ENCODE measurements around the gene COA8. TPM values are rescaled to one million over a fixed set of nuclear protein-coding genes. Genes with fewer than 3 reads are reported as not detected.

Gene COA8
- total and polyA plus RNA-seq, 9 of the 15 experiments (the other 6 are each of a cell fraction or from before 2014, with no cell fraction given), result 5.0 to 35.3 (median 25.7) TPM

DNA sequence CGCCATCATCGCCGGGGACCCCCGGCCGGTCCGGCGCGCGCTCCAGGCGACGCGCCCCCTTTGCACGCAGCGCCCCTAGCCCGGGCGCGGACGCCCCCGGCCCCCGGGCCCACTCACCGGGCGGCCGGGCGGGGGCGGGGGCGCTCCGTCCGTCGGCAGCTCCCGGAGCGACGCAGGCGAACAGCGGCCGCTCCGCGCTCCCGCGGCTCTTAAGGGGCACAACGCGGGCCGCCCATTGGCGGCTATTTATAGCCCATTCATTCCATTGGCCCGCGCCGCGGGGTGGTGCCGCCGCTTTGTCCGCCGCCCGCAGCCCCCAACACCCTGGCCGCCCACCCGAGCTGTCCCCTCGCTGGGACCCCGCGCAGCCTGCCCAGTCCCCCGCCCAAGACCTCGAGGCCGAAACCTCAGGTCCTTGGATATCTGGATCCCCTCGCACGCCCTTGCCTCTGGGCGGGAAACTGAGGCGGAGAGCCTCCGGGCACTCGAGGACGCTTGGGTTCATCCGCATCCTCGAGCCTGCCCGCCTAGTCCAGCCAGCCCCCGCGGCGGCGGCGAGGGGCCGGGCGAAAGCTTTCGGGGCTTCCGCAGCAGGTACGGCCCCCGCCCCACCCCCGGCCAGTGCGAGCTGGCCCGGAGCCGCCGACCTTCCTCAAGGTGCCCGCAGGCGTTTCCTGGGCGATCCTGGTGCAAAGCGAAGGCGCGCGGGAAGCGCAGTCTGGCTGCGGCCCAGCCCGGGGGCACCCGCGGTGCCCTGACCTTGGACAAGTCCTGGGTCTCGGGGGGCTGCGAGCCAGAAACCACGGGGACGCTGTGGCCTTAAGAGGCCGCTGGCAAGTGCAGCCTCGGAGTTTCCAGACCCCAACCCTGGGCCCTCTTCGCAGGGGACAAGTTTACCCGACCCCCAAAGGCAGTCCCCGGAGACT lies 39.8 kb upstream of the COA8 start, which contains the start of gene CKB (continued):
- TF ChIP-seq, protein P1, sequence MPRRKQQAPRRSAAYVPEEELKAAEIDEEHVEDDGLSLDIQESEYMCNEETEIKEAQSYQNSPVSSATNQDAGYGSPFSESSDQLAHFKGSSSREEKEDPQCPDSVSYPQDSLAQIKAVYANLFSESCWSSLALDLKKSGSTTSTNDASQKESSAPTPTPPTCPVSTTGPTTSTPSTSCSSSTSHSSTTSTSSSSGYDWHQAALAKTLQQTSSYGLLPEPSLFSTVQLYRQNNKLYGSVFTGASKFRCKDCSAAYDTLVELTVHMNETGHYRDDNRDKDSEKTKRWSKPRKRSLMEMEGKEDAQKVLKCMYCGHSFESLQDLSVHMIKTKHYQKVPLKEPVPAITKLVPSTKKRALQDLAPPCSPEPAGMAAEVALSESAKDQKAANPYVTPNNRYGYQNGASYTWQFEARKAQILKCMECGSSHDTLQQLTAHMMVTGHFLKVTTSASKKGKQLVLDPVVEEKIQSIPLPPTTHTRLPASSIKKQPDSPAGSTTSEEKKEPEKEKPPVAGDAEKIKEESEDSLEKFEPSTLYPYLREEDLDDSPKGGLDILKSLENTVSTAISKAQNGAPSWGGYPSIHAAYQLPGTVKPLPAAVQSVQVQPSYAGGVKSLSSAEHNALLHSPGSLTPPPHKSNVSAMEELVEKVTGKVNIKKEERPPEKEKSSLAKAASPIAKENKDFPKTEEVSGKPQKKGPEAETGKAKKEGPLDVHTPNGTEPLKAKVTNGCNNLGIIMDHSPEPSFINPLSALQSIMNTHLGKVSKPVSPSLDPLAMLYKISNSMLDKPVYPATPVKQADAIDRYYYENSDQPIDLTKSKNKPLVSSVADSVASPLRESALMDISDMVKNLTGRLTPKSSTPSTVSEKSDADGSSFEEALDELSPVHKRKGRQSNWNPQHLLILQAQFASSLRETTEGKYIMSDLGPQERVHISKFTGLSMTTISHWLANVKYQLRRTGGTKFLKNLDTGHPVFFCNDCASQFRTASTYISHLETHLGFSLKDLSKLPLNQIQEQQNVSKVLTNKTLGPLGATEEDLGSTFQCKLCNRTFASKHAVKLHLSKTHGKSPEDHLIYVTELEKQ (CRISPR knock-in tag; IDR thresholded peaks at IDR 0.05), result no peak

GRCh38 chr14:103523575-103523954 lies 39.2 kb upstream of the COA8 start:
- Histone ChIP-seq H3K79me2 (ENCODE audit: control insufficient read depth, insufficient read depth, low read length) (peaks cover 28% of the 10 kb centered on the region), H3K27me3 (ENCODE audit: control insufficient read depth in 2 of 2, insufficient read depth in 2 of 2, low read length in 2 of 2) (no peaks in the 10 kb centered on the region), H2AFZ (ENCODE audit: low read depth, low read length) (no peak overlapping the region), H3K9me1 (ENCODE audit: control insufficient read depth, insufficient read depth, low read length) (no peaks in the 10 kb centered on the region), H3K4me3 (no peak overlapping the region), H3K4me2 (ENCODE audit: insufficient read depth, low read length) (no peak overlapping the region), H3K27ac (ENCODE audit: extremely low read depth, low read depth, low read length) (no peak overlapping the region), H3K9ac (ENCODE audit: insufficient read depth in 1 of 2, low read depth in 2 of 2, low read length in 2 of 2) (no peak overlapping the region), H3K4me1 (replicated peaks in 1 of 2; ENCODE audit: control insufficient read depth in 2 of 2, insufficient read depth in 2 of 2, low read length in 2 of 2) (peaks cover 38 to 90% of the 10 kb centered on the region in 2 experiments), H4K20me1 (replicated peaks; ENCODE audit: control insufficient read depth, insufficient read depth, low read length) (peaks cover 13% of the 10 kb centered on the region; the same call in 1 of the 2 replicates), H3K36me3 (ENCODE audit: control insufficient read depth, insufficient read depth, low read length) (peaks cover 23% of the 10 kb centered on the region; the same call in 1 of the 3 replicates), H3K9me3 (replicated peaks; ENCODE audit: control insufficient read depth, insufficient read depth, low read depth, low read length) (no peaks in the 10 kb centered on the region)
- ChIA-PET POLR2A (no interaction called here), CTCF (ENCODE audit: low intra/inter-chr PET ratio) (no interaction called here)
- ATAC-seq (no peak), FAIRE-seq (no peak), DNase-seq (ENCODE audit: extremely low read depth in 1 of 4, low spot score in 3 of 4) (no peak)
- WGBS (ENCODE audit: insufficient coverage, low coverage, missing lambda C conversion rate), result 80% methylated on average over 8 of the region's 10 CpGs
- in situ Hi-C loops (cut with MboI), result no loop called here
- intact Hi-C loops (cut with micrococcal nuclease), result loop anchor here (10.0 kb wide), 1 partner anchor 129 kb away; no protein-coding TSS in a partner anchor
- BruUV-seq (replicated peaks), result TSS peak; percentile 35
- TF ChIP-seq CHAMP1 (IDR thresholded peaks at IDR 0.05) (no peak), TFAP4 (CRISPR knock-in tag; IDR thresholded peaks at IDR 0.05; ENCODE audit: borderline replicate concordance) (0 out of 2 replicates have a peak, but pooled peaks have one; percentile 14)
